Left cardiac atrium (tissue), 4 donors: ENCODE results near the gene PI4KB. TPM values are rescaled to one million over a fixed set of nuclear protein-coding genes. Genes with fewer than 3 reads are reported as not detected.
"Not testable (repeated sequence)": the region's sequence is repeated elsewhere in the genome, so short reads cannot be mapped to it uniquely, and the experiment has no call there.

Source experiments
- ATAC-seq, 2 donors: fragments of 200-7000 bp; cut with Tn5 transposase; one replicate each; pipeline ENCODE4 v1.9.1; 2020; ENCODE audit warnings: mild to moderate bottlenecking in 2 of 2, moderate library complexity in 2 of 2
- DNase-seq: peaks from one replicate; pipeline ENCODE4 v3.0.0-alpha.2; 2020
- intact Hi-C, 2 donors: fragments of 100-400 bp; cut with DNase I; formaldehyde crosslinking; loops; one replicate each; pipeline versions ENCODE4 v1.14.1 to v1.15.1; 2022 to 2023
- total RNA-seq, 2 donors: library from RNA; stranded (reverse); fragmentation: NEBNext Ultra II Directional; extraction: Animal tissue kit (Norgen Biotek cat#: 25700); gene quantifications; one replicate each; pipeline ENCODE4 v1.2.1, GENCODE V29; 2021
- donor health status: DM: no; HTN: yes; CAD: no.
- donor health status: DM: no; HTN: yes; CAD: no; lungs with severe emphysema.
- donor health status: DM: yes; HTN: yes; CAD: no.
- donor health status: Dilated cardiomyopathy.

Gene PI4KB
- total RNA-seq, 2 donors from 2014 or later, result 46.3 to 49.4 TPM

DNA sequence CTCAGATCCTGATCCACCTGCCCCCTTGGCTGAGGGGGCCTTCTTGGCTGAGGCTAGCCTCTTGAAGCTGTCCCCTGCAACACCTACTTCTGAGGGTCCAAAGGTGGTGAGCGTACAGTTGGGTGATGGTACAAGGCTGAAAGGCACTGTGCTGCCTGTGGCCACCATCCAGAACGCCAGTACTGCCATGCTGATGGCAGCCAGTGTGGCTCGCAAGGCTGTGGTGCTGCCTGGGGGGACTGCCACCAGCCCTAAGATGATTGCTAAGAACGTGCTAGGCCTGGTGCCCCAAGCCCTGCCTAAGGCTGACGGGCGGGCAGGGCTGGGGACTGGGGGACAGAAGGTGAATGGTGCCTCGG is 39.9 kb downstream of the PI4KB start:
- no peak for ATAC-seq
- intact Hi-C loops, result no loop called here
- DNase-seq, result no peak

GRCh38 chr1:151286619-151287340 is 40.4 kb downstream of the PI4KB start:
- ATAC-seq (no peak), DNase-seq (no peak)
- intact Hi-C loops, result no loop called here

DNA sequence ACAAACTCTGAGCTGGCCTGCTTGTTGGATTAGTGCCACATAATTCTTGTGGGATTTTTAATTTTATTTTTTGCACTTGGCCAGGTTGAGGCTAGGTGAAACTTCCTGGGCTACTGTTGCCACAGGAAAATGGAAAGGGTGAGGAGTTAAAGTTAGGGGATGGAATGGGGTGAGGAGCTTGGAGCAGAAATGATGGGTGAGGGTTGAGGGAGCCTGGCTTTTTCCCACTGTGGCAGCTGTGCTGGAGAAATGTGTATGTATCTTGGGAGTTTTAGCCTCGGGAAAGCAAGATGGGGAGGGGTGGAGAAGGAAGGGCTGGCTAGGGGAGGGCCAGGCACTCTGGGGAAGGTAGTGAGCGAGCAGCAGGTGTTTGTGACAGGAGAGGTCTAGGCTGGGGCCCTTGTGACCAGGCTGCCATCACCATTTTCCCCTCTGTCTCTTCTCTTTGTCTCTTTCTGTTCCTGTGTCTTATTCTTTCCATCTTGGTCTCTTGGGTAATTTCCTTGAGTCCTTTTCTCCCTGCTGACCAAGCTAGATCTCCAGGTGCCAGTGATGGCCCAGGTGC is 43.1 kb downstream of the PI4KB start:
- DNase-seq, result no peak
- ATAC-seq, result no peak
- intact Hi-C loops, result no loop called here

DNA sequence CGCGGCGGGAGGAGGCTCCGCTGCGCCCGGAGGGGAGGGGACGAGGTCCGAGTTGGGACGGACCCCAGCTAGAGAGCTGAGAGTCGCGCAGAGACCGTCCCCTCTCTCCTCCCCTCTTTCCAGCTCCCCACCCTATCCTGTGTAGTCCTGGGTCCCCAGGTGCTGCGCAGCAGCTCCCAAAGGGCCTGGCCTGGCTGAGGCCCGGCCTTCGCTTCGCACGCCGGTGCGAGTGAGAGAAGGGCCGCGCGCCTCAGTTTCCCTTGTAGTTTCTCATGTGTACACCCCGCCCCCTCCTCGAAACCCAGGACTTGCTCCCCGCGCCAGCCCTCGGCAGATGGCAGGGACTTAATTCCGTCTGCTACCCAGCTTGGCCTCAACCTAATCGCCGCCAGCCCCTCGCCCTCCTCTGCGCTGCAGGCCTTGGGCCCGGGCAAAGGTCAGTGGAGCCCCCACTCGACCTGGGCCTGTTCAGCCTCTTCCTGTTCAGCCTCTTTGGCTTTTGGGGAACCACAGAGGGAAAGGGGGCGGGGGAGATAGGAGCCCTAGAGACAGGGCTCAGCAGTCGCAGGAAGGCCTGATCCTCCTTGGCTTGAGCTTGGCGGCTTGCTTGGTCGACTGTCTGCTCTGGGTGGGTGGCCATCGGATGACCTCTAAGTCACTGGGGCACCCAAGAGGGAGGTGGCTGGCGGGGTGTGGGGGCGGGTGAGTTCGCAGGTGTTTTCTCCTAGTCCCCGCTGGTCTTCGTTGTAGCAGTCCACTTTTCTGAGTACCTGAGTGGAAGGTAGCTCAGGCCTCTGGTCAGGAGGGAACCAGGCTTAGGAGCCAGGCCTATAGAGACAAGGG is 44.1 kb downstream of the PI4KB start:
- ATAC-seq (peak; percentile 0), DNase-seq (peak; percentile 44)
- intact Hi-C loops, result no loop called here

- intact Hi-C loops, result no loop called here
- ATAC-seq (peak; percentile 94 to 95), DNase-seq (peak; percentile 100)
These were observed 45.0 kb downstream of the PI4KB start, which contains the start of gene ZNF687 for GRCh38 chr1:151281969-151282882. Gene ZNF687 (plus strand): TSS chr1:151282299. CDS start chr1:151286292, 3,993 bp downstream.

DNA sequence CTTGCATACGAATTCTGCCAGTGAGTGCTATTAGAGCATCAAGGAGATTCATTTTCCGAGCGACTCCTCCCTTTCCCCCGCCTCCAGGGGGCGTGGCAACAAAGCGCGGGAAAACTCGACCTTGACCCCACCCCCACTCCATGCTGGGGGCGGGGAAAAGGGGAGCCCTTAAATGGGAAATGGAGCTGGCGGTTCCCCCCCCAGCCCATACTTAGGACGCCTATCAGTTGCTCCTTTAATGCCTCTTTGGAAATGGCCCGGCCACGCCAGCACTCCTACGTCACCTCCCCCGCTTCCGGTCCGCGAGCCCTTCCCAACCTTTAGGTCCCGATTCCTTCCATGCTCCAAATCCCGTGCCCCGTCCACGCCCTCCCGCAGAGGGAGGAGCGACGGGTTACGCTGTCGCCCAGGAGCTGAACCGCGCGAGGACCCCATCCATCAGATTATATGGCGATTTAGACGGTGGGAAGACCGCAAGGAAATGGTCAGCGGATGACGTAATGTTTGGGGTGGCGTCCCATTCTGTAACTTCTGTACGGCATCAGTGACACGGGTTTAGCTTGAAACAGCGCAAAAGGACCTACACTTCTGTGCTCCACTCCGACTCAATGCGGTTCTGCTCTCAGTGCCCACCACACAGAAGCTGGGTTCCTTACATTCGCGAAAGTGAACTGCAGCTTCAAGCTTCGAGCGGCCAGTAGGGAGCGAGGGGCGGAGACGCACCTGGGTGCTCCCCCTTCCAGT is 45.8 kb downstream of the PI4KB start:
- peak; percentile 97 for DNase-seq
- intact Hi-C loops, result no loop called here
- peak; percentile 84 for ATAC-seq

DNA sequence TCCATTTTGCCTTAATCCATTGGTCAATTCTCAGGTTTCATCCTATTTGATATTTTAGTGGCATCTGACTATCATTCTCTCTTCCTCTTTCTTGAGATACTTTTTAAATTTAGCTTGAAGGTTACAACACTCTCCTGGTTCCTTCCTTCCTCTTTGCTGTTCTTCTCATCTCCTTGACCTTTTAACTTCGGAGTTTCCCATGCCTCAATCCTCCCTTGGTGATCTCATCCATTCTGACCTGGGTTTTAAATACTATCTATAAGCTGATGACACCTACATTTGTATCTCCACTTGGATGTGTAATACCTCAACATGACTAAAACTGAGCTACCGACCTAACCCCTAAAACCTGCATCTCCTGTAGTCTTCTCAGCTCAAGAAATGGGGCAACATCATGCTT is 50.0 kb downstream of the PI4KB start:
- DNase-seq (no peak), ATAC-seq (no peak)
- intact Hi-C loops, result no loop called here

DNA sequence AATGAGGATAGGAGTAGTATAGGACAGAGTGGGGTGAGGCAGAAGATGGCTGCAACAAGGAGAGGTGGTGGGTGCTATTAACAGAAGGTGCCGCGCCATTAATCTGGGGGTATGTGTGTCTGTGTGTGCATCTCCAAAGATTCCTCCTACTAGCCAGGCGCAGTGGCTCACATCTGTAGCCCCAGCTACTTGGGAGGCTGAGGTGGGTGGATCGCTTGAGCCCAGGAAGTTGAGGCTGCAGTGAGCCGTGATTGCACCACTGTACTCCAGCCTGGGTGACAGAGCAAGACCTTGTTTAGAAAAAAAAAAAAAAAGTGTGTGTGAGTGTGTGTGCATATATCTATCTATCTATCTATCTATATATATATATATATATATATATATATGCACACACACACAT is 51.9 kb downstream of the PI4KB start:
- ATAC-seq, DNase-seq, intact Hi-C loops: not testable (repeated sequence)

DNA sequence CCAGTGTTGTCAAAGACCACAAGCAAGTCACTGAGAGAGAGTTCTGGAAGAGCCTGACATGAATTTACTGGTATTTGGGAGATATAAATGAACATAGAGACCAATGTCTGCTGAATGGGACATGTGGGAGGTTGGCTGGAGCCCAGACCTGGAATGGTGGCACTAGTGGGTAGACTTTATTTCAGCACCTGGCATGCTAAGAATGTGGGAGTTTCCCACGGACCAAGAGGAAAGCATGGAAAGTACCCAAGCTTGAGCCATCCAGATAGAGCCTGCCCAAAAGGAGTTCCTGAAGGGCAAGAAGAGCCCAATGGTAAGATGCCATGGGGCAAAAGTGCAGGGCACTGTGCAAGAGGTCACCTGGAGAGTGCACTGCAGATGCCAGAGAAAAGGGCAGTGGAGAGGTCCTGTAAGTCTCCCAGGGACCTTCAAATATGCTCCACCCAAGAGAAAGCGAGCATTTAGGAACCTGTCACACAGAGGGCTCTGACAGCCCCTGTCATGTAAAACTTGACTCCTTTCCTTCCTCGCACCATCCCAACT is 53.2 kb downstream of the PI4KB start:
- intact Hi-C loops, result no loop called here
- ATAC-seq (no peak), DNase-seq (no peak)

DNA sequence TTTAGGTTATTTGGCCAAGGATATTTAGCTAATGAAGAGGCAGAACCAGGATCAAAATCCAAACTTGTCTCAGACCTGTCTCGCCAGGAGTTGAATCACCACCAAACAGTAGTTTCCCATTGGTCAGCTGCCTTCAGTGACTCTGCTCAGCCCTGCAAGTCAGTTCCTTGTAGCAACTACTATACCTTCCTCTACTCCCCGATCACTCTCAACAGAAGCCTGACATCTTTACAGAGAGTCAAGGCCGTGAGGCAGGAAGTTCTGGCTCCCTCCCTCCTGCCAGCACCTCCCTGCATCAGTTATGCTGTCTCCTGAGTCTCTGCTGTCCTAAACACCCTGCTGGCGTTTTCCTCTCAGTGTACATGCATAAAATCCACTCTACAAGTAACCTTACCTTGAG is 59.5 kb downstream of the PI4KB start:
- ATAC-seq, result no peak
- DNase-seq, result no peak
- intact Hi-C loops, result no loop called here

DNA sequence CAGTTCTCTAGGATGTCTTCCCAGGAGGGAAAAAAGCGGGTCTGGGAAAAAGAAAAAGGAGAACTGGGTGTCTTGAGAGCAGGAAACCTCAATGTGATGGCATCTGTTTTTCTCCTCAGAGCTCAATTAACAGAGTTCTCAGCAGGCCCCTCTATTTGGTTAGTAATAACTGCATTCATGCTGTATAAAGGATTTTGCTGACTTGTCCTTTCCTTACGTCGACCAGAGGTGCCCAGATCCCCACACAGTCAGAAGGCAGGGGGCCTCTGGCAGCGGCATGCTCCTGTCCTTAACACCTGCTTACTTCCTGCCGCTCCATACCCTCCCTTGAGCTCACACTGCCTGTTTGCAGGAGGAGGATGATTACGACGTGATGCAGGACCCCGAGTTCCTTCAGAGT is 60.4 kb downstream of the PI4KB start:
- DNase-seq (no peak), ATAC-seq (no peak)
- intact Hi-C loops, result no loop called here

GRCh38 chr1:151266315-151266714 is 60.9 kb downstream of the PI4KB start:
- DNase-seq (no peak), ATAC-seq (no peak)
- intact Hi-C loops, result no loop called here

DNA sequence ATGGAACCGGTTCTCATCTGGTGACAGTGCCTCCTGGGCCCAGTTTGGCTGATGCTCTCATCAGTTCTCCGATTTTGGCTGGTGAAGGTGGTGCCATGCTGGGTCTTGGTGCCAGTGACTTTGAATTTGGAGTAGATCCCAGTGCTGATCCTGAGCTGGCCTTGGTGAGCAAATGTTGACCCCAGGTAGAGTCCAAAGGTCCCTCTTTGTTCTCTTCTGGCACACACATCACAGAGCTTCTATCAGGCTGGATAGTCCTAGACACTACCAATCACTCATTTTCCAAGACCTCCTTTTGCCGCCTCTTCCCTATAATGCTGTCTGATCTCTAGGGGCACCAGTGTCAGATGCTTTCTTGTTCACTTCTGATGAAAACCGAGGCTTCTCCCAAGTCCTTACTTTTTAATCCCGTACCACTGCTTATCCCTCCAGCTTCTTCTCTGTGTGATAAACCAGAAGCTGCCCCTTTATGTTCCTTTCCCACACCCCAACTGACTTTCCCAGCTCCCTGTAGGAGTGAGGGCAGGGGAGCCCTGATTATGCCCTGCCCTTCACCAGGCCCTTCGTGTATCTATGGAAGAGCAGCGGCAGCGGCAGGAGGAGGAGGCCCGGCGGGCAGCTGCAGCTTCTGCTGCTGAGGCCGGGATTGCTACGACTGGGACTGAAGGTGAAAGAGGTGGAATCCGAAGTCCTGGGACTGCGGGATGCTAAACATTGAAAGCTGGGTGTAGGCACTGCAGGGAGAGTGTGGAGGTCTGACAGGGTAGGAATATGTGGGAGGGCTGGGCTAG is 61.6 kb downstream of the PI4KB start:
- DNase-seq, result no peak
- intact Hi-C loops, result no loop called here
- no peak for ATAC-seq

DNA sequence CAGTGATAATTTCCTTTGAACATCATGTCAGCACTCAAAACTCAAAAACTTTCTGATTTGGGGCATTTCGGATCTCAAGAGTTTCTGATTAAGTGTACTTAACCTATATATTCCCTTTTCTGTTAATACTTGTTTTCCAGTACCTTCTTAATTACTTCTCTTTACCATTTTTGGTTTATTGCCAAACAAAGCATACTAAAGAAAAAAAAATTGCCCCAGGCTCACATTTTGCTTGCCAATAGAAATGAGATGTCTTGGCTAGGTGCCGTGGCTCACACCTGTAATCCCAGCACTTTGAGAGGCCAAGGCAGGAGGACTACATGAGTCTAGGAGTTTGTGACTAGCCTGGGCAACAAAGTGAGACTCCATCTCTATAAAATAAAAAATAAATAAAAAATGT is 67.9 kb downstream of the PI4KB start:
- ATAC-seq (no peak), DNase-seq (no peak)
- intact Hi-C loops, result no loop called here

DNA sequence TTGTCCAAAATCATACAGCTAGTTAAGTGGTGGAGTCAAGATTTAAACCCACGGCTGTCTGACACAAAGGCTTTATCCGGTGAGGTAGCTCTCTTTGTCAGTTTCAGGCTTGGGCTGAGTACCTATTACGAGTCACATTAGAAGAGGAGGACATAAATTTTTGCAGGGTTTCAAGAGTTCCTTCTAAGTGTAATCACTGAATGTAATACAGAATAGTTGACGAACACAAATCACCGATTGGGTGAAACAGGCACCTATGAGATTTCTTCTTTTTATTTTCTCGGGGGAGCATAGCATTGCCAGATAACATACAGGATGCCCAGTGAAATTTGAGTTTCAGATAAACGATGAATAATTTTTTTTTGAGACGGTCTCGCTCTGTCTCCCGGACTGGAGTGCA is 71.8 kb downstream of the PI4KB start:
- ATAC-seq (no peak), DNase-seq (no peak)
- intact Hi-C loops, result no loop called here

DNA sequence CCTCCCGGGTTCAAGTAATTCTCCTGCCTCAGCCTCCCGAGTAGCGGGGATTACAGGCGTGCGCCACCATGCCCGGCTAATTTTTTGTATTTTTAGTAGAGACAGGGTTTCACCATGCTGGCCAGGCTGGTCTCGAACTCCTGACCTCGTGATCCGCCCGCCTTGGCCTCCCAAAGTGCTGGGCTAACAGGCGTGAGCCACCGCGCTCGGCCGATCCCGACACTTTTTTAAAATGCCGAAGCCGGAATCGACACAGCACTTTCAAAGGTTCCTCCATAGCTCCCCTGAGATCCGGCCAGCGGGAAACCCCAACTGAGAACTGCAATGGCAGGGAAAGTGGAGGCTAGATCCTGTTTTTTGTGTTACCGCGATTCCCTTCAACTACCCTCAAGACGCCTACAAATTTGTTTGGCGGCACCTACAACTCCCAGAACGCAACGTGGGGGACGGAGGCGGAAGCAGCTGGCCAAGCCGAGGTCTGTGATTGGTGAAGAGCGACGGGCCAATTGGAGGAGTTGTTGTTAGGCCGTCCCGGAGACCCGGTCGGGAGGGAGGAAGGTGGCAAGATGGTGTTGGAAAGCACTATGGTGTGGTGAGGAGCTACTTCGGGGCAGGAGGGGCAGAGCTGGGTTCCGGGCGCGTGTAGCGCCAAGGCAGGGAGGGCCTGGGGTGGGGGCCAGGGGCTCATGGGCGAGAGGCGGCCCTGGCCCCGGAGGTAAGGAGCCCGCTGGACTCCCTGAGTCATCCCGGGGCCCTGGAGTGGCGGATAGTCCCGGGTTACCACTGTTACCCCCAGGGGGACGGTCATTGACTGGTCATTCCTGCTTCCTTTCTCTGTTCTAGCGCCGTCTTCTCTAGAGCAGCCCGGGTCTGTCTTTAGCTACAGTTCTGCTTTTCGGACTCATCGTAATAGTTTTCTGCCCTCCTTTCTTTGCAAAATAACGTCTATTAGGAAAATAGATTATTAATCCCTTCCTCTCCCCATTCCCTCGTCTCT is 72.7 kb downstream of the PI4KB start, which contains the start of gene PSMD4:
PSMD4 (plus strand) TSS at position 518 of the 997 bp plus-strand sequence; CDS start at position 567, 49 bp downstream.
- ATAC-seq, result peak; percentile 98 to 99
- DNase-seq, result peak; percentile 96
- intact Hi-C loops, result loop anchor here in 1 of 2 donors (5.0 kb wide), 1 partner anchor 57 kb away; the partner anchor contains the start of gene PIP5K1A
